Measurements from ENCODE around the gene MAB21L4.

The MAB21L4 gene

DNA sequence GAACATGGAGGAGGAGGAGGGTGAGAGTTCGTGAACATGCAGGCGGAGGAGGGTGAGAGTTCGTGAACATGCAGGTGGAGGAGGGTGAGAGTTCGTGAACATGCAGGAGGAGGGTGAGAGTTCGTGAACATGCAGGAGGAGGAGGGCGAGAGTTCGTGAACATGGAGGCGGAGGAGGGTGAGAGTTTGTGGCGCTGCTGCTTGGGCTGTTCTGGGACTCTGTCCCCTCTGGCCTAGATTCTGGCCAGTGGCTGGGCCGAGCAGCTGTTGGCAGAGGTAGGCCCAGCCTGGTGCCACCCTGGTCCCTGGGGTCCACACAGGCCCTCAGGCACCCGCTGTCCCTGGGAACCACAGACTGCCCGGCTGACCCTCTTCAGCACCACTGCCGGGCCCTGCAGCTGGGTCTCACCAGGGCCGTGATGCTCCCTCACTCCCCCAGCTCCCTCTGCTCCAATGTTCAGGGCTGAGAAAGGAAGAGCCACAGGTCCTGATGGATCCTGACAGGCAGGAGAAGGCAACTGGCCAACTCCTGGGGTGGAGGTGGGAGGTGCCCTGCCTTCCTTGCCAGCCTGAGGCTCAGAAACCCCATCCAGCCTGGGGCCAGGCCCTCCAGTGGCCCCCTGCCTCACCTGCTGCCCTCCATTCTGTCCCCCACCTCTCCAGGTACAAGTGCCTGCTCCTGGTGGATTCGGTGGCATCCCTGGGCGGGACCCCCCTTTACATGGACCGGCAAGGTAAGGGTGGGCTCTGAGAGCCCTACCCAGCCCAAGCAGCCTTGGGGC is 23.4 kb downstream of the MAB21L4 start:
- no peak for DNase-seq (ENCODE audit: extremely low read depth, low read depth)
- no peak for TF ChIP-seq CTCF (IDR thresholded peaks at IDR 0.05; ENCODE audit: low read depth, low read length)

GRCh38 chr2:240871071-240871958 is 24.6 kb downstream of the MAB21L4 start:
- TF ChIP-seq CTCF (IDR thresholded peaks at IDR 0.05; ENCODE audit: low read depth, low read length): no peak
- no peak for DNase-seq (ENCODE audit: extremely low read depth, low read depth)

GRCh38 chr2:240869956-240870875 is 25.7 kb downstream of the MAB21L4 start:
- no peak for TF ChIP-seq CTCF (IDR thresholded peaks at IDR 0.05; ENCODE audit: low read depth, low read length)
- DNase-seq (ENCODE audit: extremely low read depth, low read depth): no peak

DNA sequence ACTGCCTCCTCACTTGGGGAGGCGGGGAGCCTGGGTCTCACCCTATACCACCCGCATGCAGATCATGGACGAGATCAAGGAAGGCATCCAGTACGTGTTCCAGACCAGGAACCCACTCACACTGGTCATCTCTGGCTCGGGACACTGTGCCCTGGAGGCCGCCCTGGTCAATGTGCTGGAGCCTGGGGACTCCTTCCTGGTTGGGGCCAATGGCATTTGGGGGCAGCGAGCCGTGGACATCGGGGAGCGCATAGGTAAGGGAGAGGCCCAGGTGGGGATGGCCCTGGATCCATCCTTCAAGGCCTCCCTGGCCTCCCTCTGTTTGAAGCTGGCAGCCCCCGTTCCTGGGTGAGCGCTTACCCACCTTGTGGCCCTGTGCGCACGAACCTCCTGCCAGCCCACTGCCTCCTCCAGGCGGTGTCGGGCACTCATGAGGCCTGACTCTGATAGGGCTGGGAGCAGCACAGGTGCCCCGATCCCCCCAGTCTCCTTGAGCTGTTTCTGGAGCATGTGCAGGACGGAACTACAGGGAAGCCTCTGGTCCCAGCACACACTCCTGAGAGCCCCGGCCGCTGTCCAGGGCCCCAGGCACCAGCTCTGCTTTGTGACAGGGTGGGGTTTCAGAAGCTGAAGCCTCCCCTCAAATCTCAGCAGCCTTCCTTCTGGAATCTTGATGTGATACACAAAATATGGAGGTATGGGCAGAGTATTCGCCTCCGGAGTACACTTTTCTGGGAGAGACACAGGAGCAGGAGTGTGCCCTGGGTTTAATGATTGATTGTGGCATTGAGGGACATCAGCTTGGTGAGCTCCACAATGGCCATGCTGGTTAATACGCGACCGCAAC is 26.6 kb downstream of the MAB21L4 start:
- no peak for TF ChIP-seq CTCF (IDR thresholded peaks at IDR 0.05; ENCODE audit: low read depth, low read length)
- no peak for DNase-seq (ENCODE audit: extremely low read depth, low read depth)

GRCh38 chr2:240868286-240869108 is 27.5 kb downstream of the MAB21L4 start, which contains the start of gene AGXT:
Gene AGXT, plus strand, starts transcription at chr2:240868824. Its CDS starts 42 bp downstream, at chr2:240868866.
- DNase-seq (ENCODE audit: extremely low read depth, low read depth): no peak
- no peak for TF ChIP-seq CTCF (IDR thresholded peaks at IDR 0.05; ENCODE audit: low read depth, low read length)

- no peak for DNase-seq (ENCODE audit: extremely low read depth, low read depth)
These were observed 30.6 kb downstream of the MAB21L4 start for GRCh38 chr2:240865391-240865790.

More at GRCh38 chr2:240865391-240865790, 30.6 kb downstream of the MAB21L4 start:
- no peak for TF ChIP-seq CTCF (IDR thresholded peaks at IDR 0.05; ENCODE audit: low read depth, low read length)
